Kidney (tissue), 14 donors: Measurements from ENCODE around the gene HTRA3. TPM values are rescaled to one million over a fixed set of nuclear protein-coding genes. Genes with fewer than 3 reads are reported as not detected.

Experiments used
- DNase-seq, 5 donors: peaks; one replicate each; pipeline ENCODE4 v3.0.0-alpha.2; 2013 to 2020
- FAIRE-seq: peaks from 2 replicates; lab custom pipeline; 2012; peaks lifted over from hg19 to GRCh38; lab: Jason Lieb, UNC
- H3K27ac ChIP-seq, 2 donors: one replicate each; pipeline ENCODE4 v1.7.0; 2013; ENCODE audit warnings: low read depth in 2 of 2, low read length in 2 of 2, inconsistent platforms in 1 of 2
- H3K27me3 ChIP-seq: one replicate; pipeline ENCODE4 v1.7.1; 2013; ENCODE audit warnings: low read length, inconsistent platforms; ENCODE audit not compliant: control insufficient read depth, insufficient read depth
- H3K36me3 ChIP-seq, 3 donors: one replicate each; pipeline versions ENCODE4 v1.7.0 to v1.7.1; 2013; ENCODE audit warnings: low read length in 3 of 3, control low read depth in 1 of 3, inconsistent platforms in 1 of 3; ENCODE audit not compliant: insufficient read depth in 3 of 3, control insufficient read depth in 2 of 3
- H3K4me1 ChIP-seq, 3 donors: one replicate each; pipeline versions ENCODE4 v1.7.0 to v1.7.1; 2013; ENCODE audit warnings: low read length in 3 of 3, inconsistent platforms in 1 of 3, low read depth in 1 of 3; ENCODE audit not compliant: control insufficient read depth in 2 of 3, insufficient read depth in 2 of 3
- H3K4me3 ChIP-seq, 3 donors: one replicate each; pipeline versions ENCODE4 v1.7.0 to v1.8.1; 2013; ENCODE audit warnings: low read length in 3 of 3, control low read depth in 1 of 3, inconsistent platforms in 1 of 3
- H3K9ac ChIP-seq, 3 donors: one replicate each; pipeline versions ENCODE4 v1.7.0 to v1.7.1; 2013; ENCODE audit warnings: low read length in 3 of 3, control low read depth in 1 of 3, inconsistent platforms in 1 of 3
- H3K9me3 ChIP-seq, 3 donors: one replicate each; pipeline versions ENCODE4 v1.7.0 to v1.7.1; 2013; ENCODE audit warnings: low read length in 3 of 3, control low read depth in 1 of 3, inconsistent platforms in 1 of 3; ENCODE audit not compliant: control insufficient read depth in 2 of 3, insufficient read depth in 1 of 3
- CTCF ChIP-seq: IDR thresholded peaks from 3 replicates; pipeline ENCODE4 v1.5.1; 2012; ENCODE audit warnings: mild to moderate bottlenecking, moderate library complexity, borderline replicate concordance; ENCODE audit not compliant: insufficient read depth; ENCODE audit errors: extremely low read depth
- intact Hi-C: fragments of 100-400 bp; cut with DNase I; formaldehyde crosslinking; loops from one replicate; pipeline ENCODE4 v1.11.1; 2022
- polyA plus RNA-seq: library from polyadenylated mRNA; stranded (reverse); fragments of 350-450 nt; fragmentation: Illumina TruSeq; extraction: RNeasy Lipid Tissue Mini Kit (QIAGEN cat#74804); gene quantifications from one replicate; pipeline ENCODE4 v1.2.3, GENCODE V29; 2014; ENCODE audit warnings: low read depth, low replicate concordance; ENCODE audit not compliant: insufficient read depth
- total RNA-seq: library from RNA; stranded (reverse); fragmentation: NEBNext Ultra II Directional; extraction: Animal tissue kit (Norgen Biotek cat#: 25700); gene quantifications from one replicate; pipeline ENCODE4 v1.2.1, GENCODE V29; 2021
- donor health status: control.
- donor health status: control.
- donor health status: control.
- donor health status: control.
- donor health status: control.
- donor health status: DM: yes; HTN: yes; CAD: no.
- donor health status: Normal renal cell carcinoma (clear cell type).

The HTRA3 gene
- total and polyA plus RNA-seq, 2 donors from 2014 or later = 1.7 to 6.5 TPM

GRCh38 chr4:8263397-8263796 is 6.2 kb upstream of the HTRA3 start:
- Histone ChIP-seq H3K9me3 (no peaks in the 10 kb centered on the region), H3K36me3 (no peaks in the 10 kb centered on the region), H3K4me1 (no peaks in the 10 kb centered on the region), H3K9ac (no peak overlapping the region), H3K27ac (no peak overlapping the region), H3K4me3 (no peak overlapping the region), H3K27me3 (no peaks in the 10 kb centered on the region)
- DNase-seq = no peak
- TF ChIP-seq CTCF = no peak
- FAIRE-seq = no peak
- intact Hi-C loops = loop anchor here (10.0 kb wide), 1 partner anchor 131 kb away; no protein-coding TSS in a partner anchor

- no peak for TF ChIP-seq CTCF
- Histone ChIP-seq H3K27ac (no peak overlapping the region), H3K9me3 (no peaks in the 10 kb centered on the region), H3K4me1 (no peaks in the 10 kb centered on the region), H3K9ac (no peak overlapping the region), H3K27me3 (no peaks in the 10 kb centered on the region), H3K36me3 (no peaks in the 10 kb centered on the region), H3K4me3 (no peak overlapping the region)
- FAIRE-seq (no peak), DNase-seq (no peak)
- intact Hi-C loops = loop anchor here (10.0 kb wide), 1 partner anchor 131 kb away; no protein-coding TSS in a partner anchor
These were observed 5.4 kb upstream of the HTRA3 start for GRCh38 chr4:8264106-8264505.

DNA sequence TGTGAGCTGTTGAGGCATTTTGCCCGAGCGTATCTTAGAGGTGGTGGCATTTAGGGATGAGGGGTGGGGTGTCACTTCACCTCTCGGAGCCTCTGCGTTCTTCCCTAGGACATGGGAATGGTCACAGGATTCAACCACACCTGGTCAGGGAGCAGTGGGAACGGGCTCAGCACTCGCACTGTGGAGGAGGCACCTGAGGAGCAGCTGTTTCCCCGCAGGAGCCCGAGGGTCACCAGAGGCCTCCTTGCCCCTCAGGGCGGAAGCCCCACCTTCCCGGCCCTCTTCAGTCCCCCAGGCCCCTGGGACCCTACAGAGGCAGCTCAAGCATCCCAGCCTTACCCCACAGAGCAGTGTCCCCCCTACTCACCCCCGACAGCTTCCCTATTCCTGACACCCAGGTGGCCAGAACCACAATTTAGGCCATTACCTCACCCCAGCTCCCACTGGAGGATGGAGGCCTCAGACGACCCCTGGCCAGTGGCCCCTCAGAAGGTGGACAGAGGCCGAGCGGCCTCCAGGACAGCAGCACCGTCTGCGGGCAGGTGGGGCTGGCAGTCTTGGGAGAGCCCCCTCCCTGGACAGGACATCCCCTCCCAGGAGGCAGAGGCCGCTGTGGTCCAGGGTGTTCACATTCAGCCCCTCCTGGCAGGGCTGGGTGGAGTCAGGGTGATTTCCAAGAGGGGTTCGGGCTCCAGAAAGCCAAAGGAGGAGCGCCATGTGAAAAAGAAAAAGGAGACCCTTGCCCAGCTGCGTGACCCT is 4.2 kb upstream of the HTRA3 start:
- no peak overlapping the region for H3K27ac ChIP-seq
- H3K9me3 ChIP-seq = no peaks in the 10 kb centered on the region
- intact Hi-C loops = loop anchor here (10.0 kb wide), 1 partner anchor 129 kb away; no protein-coding TSS in a partner anchor
- TF ChIP-seq CTCF = no peak
- H3K27me3 ChIP-seq = no peaks in the 10 kb centered on the region
- H3K36me3 ChIP-seq = no peaks in the 10 kb centered on the region
- DNase-seq (no peak), FAIRE-seq (no peak)
- H3K4me3 ChIP-seq = no peak overlapping the region
- H3K9ac ChIP-seq = no peak overlapping the region
- H3K4me1 ChIP-seq = peaks cover 0 to 3% (median 0%) of the 10 kb centered on the region in 3 donors
